HG03460 (cell line): ENCODE results near the gene LYZL6.

ENCODE experiments used
- ATAC-seq: cut with Tn5 transposase; IDR thresholded peaks from one replicate; pipeline ENCODE4 v1.9.1; 2021; ENCODE audit not compliant: unreplicated experiment

LYZL6 gene, protein sequence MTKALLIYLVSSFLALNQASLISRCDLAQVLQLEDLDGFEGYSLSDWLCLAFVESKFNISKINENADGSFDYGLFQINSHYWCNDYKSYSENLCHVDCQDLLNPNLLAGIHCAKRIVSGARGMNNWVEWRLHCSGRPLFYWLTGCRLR

GRCh38 chr17:35943537-35943936 is at the start of gene LYZL6:
LYZL6 (minus strand) TSS chr17:35943713; CDS start chr17:35939356, 4,357 bp downstream.
- ATAC-seq, result no peak

GRCh38 chr17:35991075-35991474 is 47.6 kb upstream of the LYZL6 start:
- no peak for ATAC-seq

GRCh38 chr17:35988164-35988563 is 44.7 kb upstream of the LYZL6 start:
- no peak for ATAC-seq

DNA sequence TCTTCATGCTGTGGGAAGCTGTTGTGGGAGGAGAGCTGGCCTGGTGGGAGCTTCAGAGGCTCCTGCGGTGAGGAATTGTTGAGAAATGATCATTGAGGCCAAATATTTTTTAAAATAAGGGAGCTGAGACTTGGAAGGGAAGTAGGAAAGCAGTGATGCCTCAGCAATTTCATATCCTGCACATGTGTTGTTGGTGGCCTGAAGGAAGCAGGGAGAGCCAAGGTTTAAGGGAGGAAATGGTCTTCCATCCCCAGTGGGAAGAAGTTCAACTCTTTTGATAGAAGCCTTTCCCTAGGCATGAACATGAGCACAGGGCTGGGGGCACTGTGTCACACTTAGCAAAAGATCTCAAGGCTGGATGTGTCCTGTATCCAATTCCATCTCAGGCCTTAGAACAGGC is 43.1 kb upstream of the LYZL6 start, which contains the start of gene CCL14:
TSS of gene CCL14 (minus strand) at position 87 of the 400 bp plus-strand sequence. CDS start at position 7, 80 bp downstream.
- no peak for ATAC-seq

- no peak for ATAC-seq
Observed at GRCh38 chr17:35984140-35984539, 40.6 kb upstream of the LYZL6 start.

- no peak for ATAC-seq
Observed at GRCh38 chr17:35982409-35983191, 39.1 kb upstream of the LYZL6 start.

GRCh38 chr17:35981908-35982330 is 38.4 kb upstream of the LYZL6 start:
- ATAC-seq, result no peak

DNA sequence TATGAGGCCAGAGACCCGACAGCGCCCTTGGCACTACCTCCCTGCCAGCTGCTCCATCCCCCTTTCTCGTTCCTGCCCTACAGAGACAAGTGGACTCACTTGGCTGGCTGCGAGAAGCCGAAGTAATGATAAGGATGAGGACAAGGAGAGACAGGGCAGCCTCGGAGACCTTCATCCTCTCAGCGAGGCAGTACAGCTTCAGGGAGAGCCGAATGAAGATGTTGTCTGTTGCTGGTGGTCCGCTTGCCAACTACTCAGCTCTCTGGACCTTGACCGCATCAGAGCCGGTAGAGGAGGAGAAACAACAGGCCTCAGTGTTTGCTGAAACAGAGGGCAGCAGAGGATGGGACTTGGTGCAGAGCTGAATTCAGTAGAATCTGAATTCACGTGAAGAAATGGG is 37.7 kb upstream of the LYZL6 start, which contains the start of gene CCL16:
TSS of gene CCL16 (minus strand) at position 252 of the 400 bp plus-strand sequence. CDS start at position 175, 77 bp downstream.
- no peak for ATAC-seq

- no peak for ATAC-seq
Observed at GRCh38 chr17:35978346-35978745, 34.8 kb upstream of the LYZL6 start.

DNA sequence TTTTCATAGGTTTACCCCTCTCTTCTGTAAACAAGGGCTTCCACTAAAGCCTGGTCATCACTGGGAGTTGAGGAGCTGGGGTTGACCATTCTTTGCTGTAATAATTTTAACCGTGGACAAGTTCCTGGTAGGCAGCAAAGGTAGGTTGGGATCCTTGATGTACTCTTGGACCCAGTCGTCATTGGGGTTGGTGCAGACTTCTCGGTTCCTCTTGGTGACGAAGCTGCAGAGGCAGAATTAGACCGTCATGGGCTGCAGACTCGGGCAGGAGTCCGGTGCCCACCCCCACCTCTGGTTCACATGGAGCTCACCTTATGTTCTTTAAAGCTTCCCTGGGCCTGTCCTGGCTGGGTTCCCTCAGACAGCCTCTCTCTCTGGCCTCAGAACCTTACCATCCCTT is 34.0 kb upstream of the LYZL6 start:
- ATAC-seq, result no peak

DNA sequence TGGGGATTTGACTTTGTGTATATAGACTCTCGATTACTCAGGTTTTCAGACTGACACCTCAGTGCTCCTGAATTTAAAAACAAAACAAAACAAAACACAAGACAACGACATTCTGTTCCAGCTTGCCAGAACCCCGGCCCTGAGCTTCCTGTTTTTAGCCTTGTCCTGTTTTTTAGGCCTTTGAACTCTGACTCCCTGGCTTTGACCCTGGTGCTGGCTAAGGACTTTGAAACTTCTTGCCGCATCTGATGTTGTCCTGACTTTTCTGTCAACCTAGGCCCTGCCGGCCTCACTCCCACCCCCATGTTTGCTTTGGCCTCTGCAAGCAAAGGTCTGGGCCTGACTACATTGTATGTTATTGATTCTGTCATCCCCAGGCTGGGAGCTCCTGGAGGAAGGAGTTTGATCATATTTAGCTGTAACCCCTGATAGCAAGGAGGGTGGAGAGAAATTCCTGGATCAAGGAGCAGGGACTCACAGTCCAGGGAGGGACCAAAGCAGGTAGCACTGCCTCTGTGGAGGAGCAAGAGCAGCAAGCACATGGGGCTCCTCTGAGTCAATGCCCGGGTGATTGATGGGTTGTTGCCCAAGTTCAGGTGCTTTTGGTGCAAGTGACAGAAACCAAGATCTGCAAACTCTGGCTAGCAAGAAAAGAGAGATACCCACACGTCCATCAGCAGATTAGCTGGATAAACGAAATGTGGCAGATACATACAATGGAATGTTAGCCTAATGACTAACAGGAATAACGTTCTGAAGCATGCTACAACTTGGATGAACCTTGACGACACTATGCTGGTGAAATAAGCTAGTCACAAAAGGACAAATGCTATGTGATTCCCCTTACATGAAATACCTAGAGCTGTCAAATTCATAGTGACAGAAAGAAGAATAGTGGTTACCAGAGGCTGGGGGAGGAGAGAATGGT is 30.1 kb upstream of the LYZL6 start:
- ATAC-seq, result no peak

- no peak for ATAC-seq
Observed at GRCh38 chr17:35972945-35973332, 29.4 kb upstream of the LYZL6 start.

- no peak for ATAC-seq
Observed at GRCh38 chr17:35972535-35972934, 29.0 kb upstream of the LYZL6 start.

DNA sequence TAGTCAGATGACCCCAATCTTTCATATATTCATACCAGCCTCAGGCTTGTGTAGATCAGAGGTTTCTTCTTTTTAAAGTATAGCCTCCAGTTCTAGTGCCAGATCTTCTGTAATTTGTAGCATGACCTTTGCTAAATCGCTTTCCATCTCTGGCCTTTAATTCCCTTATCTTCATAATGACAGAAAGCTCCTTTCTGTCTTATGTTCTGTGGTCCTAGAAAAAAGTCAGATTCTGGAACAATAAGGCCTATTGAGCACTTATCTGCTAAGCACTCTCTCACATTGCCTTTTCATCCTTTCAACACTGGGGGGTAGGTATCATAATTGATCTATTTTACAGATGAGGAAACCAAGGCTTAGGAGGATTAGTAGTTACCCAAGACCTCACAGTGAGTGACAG is 28.6 kb upstream of the LYZL6 start:
- ATAC-seq, result no peak

GRCh38 chr17:35969558-35970380 is 26.3 kb upstream of the LYZL6 start:
- ATAC-seq, result no peak

DNA sequence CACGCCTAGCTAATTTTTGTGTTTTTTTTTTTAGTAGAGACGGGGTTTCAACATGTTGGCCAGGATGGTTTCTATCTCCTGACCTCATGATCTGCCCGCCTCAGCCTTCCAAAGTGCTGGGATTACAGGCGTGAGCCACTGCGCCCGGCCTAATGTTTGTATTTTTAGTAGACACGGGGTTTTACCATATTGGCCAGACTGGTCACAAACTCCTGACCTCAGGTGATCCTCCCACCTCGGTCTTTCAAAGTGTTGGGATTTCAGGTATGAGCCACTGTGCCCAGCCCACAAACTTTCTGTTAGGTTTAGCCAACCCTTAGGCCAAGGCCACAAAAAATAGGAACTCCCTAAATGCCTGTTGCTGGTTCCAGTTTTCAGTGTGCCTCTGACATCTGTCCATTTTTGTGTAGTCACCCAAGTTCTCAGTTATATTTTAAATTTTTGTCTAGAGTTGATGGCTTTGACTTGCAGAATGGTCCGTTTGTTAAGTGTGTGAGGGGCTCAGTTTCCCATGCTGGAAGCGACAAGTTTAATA is 25.1 kb upstream of the LYZL6 start:
- no peak for ATAC-seq

DNA sequence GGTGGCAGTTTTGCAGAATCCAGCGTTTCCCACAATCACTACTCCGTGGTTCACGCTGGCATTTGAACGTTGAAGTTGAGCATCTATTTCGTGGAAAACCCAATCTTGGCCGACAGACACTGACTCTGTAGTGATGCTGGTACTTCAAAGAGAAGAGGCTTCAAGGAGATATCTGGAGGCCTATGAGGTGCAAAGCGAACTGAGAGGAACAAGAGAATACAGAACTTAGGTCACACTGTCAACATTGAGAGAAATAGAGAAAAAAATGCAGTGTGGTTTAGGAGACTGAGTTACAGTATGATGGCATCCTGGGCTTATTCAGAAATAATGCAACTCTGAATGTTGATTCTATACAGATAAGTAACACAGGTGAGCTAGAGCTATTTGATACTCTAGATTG is 21.8 kb upstream of the LYZL6 start:
- ATAC-seq, result no peak

- no peak for ATAC-seq
Observed at GRCh38 chr17:35963663-35964062, 20.1 kb upstream of the LYZL6 start.

DNA sequence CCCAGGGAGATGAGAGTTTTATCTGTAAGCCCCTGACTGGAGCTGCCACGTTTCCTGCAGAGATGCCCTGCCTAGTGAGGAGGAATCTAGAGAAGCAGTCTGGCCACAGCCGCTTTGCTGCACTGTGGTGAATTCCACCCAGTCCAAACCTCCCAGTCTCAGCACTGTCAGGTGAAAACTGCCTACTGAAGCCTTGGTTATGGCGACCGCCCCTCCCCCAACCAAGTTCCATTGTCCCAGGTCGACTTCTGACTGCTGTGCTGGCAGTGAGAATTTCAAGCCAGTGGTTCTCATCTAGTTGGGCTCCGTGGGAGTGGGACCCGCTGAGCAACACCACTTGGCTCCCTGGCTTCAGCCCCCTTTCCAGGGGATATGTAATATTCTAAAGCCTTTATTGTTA is 10.2 kb upstream of the LYZL6 start:
- no peak for ATAC-seq

DNA sequence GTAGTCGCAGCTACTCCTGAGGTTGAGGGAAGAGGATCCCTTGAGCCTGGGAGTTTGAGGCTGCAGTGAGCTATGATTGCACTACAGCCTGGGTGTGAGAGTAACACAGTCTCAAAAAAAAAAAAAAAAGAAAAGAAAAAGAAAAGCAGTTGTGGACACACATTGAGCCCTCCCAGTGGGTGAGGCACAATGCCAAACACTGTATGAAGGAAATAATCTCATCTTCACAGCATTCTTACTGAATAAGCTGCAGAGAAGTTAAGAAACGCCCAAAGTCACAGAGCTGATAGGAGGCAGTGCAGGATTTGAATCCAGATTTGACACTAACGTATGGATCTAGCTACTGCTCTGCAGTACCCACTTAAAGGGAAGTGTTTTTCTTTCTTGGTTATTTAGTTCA is 5.9 kb upstream of the LYZL6 start:
- ATAC-seq, result no peak
